K562 (cell line): ENCODE results near the gene TMEM176A. TPM values are rescaled to one million over a fixed set of nuclear protein-coding genes. Genes with fewer than 3 reads are reported as not detected.
A peak's percentile ranks its signal among the peaks of the same experiment; 100 is the strongest.

Source experiments
- ATAC-seq: fragments of 200-7000 bp; cut with Tn5 transposase; 3 replicates; pipeline ENCODE4 v1.9.1; 2020; ENCODE audit warnings: moderate library complexity
- BruUV-seq: library from RNA; stranded (reverse); fragments of 400-500 nt; replicated peaks from 2 replicates; lab custom pipeline; 2021; lab: Mats Ljungman, UMichigan
- CTCF ChIA-PET: fragments of 300-600 bp; formaldehyde crosslinking; extraction: SDS; loops from one replicate; lab custom pipeline; 2021; ENCODE audit warnings: low intra/inter-chr PET ratio; lab: Yijun Ruan, JAX
- POLR2A ChIA-PET: fragments of 300-600, 350-650 bp; sonication (Branson Sonifier 250); formaldehyde crosslinking; extraction: SDS; loops from one replicate; lab custom pipeline; 2021; ENCODE audit warnings: antibody characterized with exemption, inconsistent platforms; lab: Yijun Ruan, JAX
- DNase-seq, 4 experiments: peaks; one replicate each; pipeline versions ENCODE4 v3.0.0 to v3.0.0-alpha.2; 2011 to 2018; ENCODE audit warnings: low spot score in 3 of 4, mixed read lengths in 3 of 4; ENCODE audit errors: extremely low read depth in 1 of 4
- FAIRE-seq: peaks from 2 replicates; lab custom pipeline; 2011; peaks lifted over from hg19 to GRCh38; lab: Jason Lieb, UNC
- H2AFZ ChIP-seq: 2 replicates; pipeline ENCODE4 v1.6.0; 2011; ENCODE audit warnings: low read depth, low read length, control low read depth, inconsistent platforms
- H3K27ac ChIP-seq: fragments of 200-600 bp; 3 replicates; pipeline ENCODE4 v1.8.0; 2011; ENCODE audit warnings: low read depth, mild to moderate bottlenecking, control low read depth, inconsistent platforms, low read length, moderate library complexity, mixed read lengths; ENCODE audit errors: extremely low read depth
- H3K27me3 ChIP-seq, 2 experiments: fragments of 300-600 bp in 1 of 2; 2 replicates in 1 of 2; 3 replicates in 1 of 2; pipeline versions ENCODE4 v1.6.0 to v1.8.0; 2011; ENCODE audit warnings: inconsistent platforms in 2 of 2, low read length in 2 of 2, mild to moderate bottlenecking in 1 of 2, mixed read lengths in 1 of 2, moderate library complexity in 1 of 2; ENCODE audit not compliant: control insufficient read depth in 2 of 2, insufficient read depth in 2 of 2
- H3K36me3 ChIP-seq: fragments of 300-600 bp; 3 replicates; pipeline ENCODE4 v1.8.0; 2011; ENCODE audit warnings: mild to moderate bottlenecking, low read length, inconsistent platforms; ENCODE audit not compliant: control insufficient read depth, insufficient read depth
- H3K4me1 ChIP-seq, 2 experiments: fragments of 200-600 bp in 1 of 2; replicated peaks in 1 of 2; 2 replicates in 1 of 2; 3 replicates in 1 of 2; pipeline versions ENCODE4 v1.5.1 to v1.8.0; 2011; ENCODE audit warnings: inconsistent platforms in 2 of 2, low read length in 2 of 2, mild to moderate bottlenecking in 1 of 2, mixed read lengths in 1 of 2, moderate library complexity in 1 of 2; ENCODE audit not compliant: control insufficient read depth in 2 of 2, insufficient read depth in 2 of 2
- H3K4me2 ChIP-seq: 2 replicates; pipeline ENCODE4 v1.6.1; 2011; ENCODE audit warnings: low read length, control low read depth, inconsistent platforms, mixed read lengths; ENCODE audit not compliant: insufficient read depth
- H3K4me3 ChIP-seq: fragments of 200-600 bp; sonication (generic), shearing (Covaris generic); 2 replicates; pipeline ENCODE4 v1.5.1; 2016; ENCODE audit warnings: control low read depth, inconsistent platforms
- H3K79me2 ChIP-seq: fragments of 200-600 bp; 3 replicates; pipeline ENCODE4 v1.8.0; 2011; ENCODE audit warnings: low read length, inconsistent platforms; ENCODE audit not compliant: control insufficient read depth, insufficient read depth
- H3K9ac ChIP-seq, 2 experiments: 2 replicates each; pipeline versions ENCODE4 v1.6.0 to v1.6.1; 2011; ENCODE audit warnings: low read depth in 2 of 2, low read length in 2 of 2, control low read depth in 1 of 2, inconsistent platforms in 1 of 2, mild to moderate bottlenecking in 1 of 2, mixed read lengths in 1 of 2; ENCODE audit not compliant: insufficient read depth in 1 of 2
- H3K9me1 ChIP-seq: one replicate; pipeline ENCODE4 v1.6.0; 2011; ENCODE audit warnings: inconsistent platforms, mild to moderate bottlenecking, low read length, moderate library complexity; ENCODE audit not compliant: control insufficient read depth, insufficient read depth
- H3K9me3 ChIP-seq: replicated peaks from 2 replicates; pipeline ENCODE4 v1.5.1; 2011; ENCODE audit warnings: low read depth, low read length, inconsistent platforms; ENCODE audit not compliant: control insufficient read depth, insufficient read depth
- H4K20me1 ChIP-seq: replicated peaks from 2 replicates; pipeline ENCODE4 v1.6.1; 2011; ENCODE audit warnings: low read length, inconsistent platforms, mixed read lengths; ENCODE audit not compliant: control insufficient read depth, insufficient read depth
- ZNF507 ChIP-seq: conservative IDR thresholded peaks from 2 replicates; pipeline ENCODE4 v1.6.1; 2017; ENCODE audit warnings: missing genetic modification characterization, missing compliant biosample characterization
- WGBS: fragments of 100-300 bp; shearing (Covaris generic); methylation state at CpG from one replicate; pipeline ENCODE4 v1.1.6; 2016; ENCODE audit warnings: low coverage, mixed read lengths; ENCODE audit not compliant: insufficient coverage; ENCODE audit errors: missing lambda C conversion rate; 5-methylcytosine and 5-hydroxymethylcytosine counted together
- in situ Hi-C: fragments of 300-500 bp; cut with MboI; formaldehyde crosslinking; loops from 4 replicates; pipeline ENCODE4 v1.15.0; 2018; ENCODE audit warnings: inconsistent platforms, mixed read lengths
- intact Hi-C: fragments of 100-400 bp; cut with micrococcal nuclease; formaldehyde crosslinking; loops from 2 replicates; pipeline ENCODE4 v1.14.2; 2022
- polyA plus RNA-seq, 8 experiments: library from polyadenylated mRNA; depleted of rRNA in 4 of 8; stranded (reverse) in 5 of 8; unstranded in 3 of 8; fragments of >200 nt; fragmentation: Nextera tagmentation in 2 of 8; fragmentation: Illumina TruSeq in 1 of 8; extraction: Ambion mirVana in 2 of 8; extraction: Trizol in 1 of 8; gene quantifications; 2 replicates each; pipeline versions ENCODE4 v1.2.1 to v1.2.3, GENCODE V29; 2011 to 2014; ENCODE audit warnings: inconsistent platforms in 1 of 8, missing spikeins in 1 of 8
- total RNA-seq, 7 experiments: library from RNA; depleted of rRNA in 6 of 7; stranded (reverse); fragments of >200 nt in 6 of 7; fragmentation: Illumina TruSeq in 2 of 7; extraction: Trizol in 2 of 7; gene quantifications; 2 replicates each; pipeline versions ENCODE4 v1.2.1 to v1.2.3, GENCODE V29; 2011 to 2021; ENCODE audit warnings: low replicate concordance in 1 of 7
- TF ChIP-seq, protein P1 (sequence below): fragments of 250-450 bp; sonication (Bioruptor Pico); IDR thresholded peaks from 2 replicates; pipeline ENCODE4 v1.5.1; 2021; ENCODE audit warnings: mild to moderate bottlenecking

The TMEM176A gene
- total and polyA plus RNA-seq, 9 of the 15 experiments (the other 6 are each of a cell fraction or from before 2014, with no cell fraction given): 0.31 TPM; not detected in 8

DNA sequence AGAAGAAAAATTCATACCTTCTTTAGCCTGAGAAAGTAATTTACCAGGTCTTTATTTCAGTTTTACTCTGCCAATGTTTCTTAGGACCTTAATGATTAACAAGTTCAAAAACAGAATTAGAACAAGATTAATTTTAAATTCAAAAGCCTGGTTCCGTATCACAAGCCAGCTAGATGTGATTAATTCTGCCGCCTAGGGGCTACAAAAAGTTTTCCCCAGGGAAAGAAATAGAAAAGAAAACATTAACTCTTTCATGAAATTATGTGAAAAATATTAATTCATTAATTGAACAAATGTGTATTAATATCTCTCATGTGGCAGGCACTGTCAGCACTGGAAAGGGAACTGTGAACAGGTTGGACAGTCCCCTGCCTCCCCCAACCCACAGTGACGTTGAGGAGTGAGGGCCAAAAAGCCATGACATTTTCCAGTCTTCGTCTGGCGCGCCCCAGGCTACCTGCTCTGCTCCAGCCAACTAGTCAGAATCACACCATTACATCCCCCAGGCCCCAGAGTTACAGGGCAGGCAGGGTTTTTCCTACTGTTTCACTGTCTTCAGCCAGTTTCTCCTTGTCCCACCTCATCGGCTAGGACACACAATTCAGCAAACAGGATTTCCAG is 20.1 kb downstream of the TMEM176A start:
- FAIRE-seq (no peak), DNase-seq (peak in 1 of 4 experiments; percentile 3), ATAC-seq (no peak)
- no peak overlapping the region for H3K9ac ChIP-seq
- intact Hi-C loops (no loop called here), in situ Hi-C loops (no loop called here)
- H3K4me1 ChIP-seq: peaks cover 5 to 11% of the 10 kb centered on the region in 2 experiments; a peak in 3 of 5 replicates
- no peak overlapping the region for H2AFZ ChIP-seq
- ChIA-PET POLR2A (interaction anchor here (1.1 kb wide), 1 partner anchor 22 kb away, joined by 3 read pairs; no protein-coding TSS in a partner anchor), CTCF (interaction anchor here (0.8 kb wide), 1 partner anchor 107 kb away, joined by 3 read pairs; no protein-coding TSS in a partner anchor)
- H3K9me1 ChIP-seq: no peaks in the 10 kb centered on the region
- BruUV-seq: no TSS peak
- no peak overlapping the region for H3K4me3 ChIP-seq
- no peaks in the 10 kb centered on the region for H4K20me1 ChIP-seq
- H3K27me3 ChIP-seq: peaks cover 9 to 14% of the 10 kb centered on the region in 2 experiments; a peak in 4 of 5 replicates
- H3K4me2 ChIP-seq: no peak overlapping the region
- H3K79me2 ChIP-seq: no peaks in the 10 kb centered on the region
- no peaks in the 10 kb centered on the region for H3K36me3 ChIP-seq
- 17% methylated on average over 7 of the region's 7 CpGs for WGBS
- 0 out of 2 replicates have a peak, but pooled peaks have one; percentile 11 for TF ChIP-seq ZNF507 (tag)
- TF ChIP-seq, protein P1, sequence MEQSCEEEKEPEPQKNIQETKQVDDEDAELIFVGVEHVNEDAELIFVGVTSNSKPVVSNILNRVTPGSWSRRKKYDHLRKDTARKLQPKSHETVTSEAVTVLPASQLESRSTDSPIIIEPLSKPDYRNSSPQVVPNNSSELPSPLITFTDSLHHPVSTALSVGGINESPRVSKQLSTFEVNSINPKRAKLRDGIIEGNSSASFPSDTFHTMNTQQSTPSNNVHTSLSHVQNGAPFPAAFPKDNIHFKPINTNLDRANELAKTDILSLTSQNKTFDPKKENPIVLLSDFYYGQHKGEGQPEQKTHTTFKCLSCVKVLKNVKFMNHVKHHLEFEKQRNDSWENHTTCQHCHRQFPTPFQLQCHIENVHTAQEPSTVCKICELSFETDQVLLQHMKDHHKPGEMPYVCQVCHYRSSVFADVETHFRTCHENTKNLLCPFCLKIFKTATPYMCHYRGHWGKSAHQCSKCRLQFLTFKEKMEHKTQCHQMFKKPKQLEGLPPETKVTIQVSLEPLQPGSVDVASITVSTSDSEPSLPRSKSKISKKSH (CRISPR knock-in tag): no peak
- no peak overlapping the region for H3K27ac ChIP-seq
- peaks cover 3% of the 10 kb centered on the region; the same call in 1 of the 2 replicates for H3K9me3 ChIP-seq
